T-helper 2 cell treated with Interferon-gamma antibody and Interleukin-4, amounts not matched to agents 100 ng/mL and 5 ng/mL, for 36 hours (primary cell): ENCODE measurements around the gene PAX5. TPM values are rescaled to one million over a fixed set of nuclear protein-coding genes. Genes with fewer than 3 reads are reported as not detected.

Source experiments
- intact Hi-C: fragments of 100-400 bp; cut with micrococcal nuclease; formaldehyde crosslinking; loops from one replicate; pipeline ENCODE4 v1.15.1; 2023
- total RNA-seq: library from RNA; stranded (reverse); gene quantifications from 2 replicates; pipeline ENCODE4 v1.2.3, GENCODE V29; 2022

PAX5 gene
- total RNA-seq, 1 donor from 2014 or later = 0.11 TPM

GRCh38 chr9:37026113-37026930 lies 7.7 kb downstream of the PAX5 start:
- intact Hi-C loops = no loop called here

- intact Hi-C loops = no loop called here
These were observed 8.3 kb downstream of the PAX5 start for GRCh38 chr9:37025823-37026112.

- intact Hi-C loops = no loop called here
These were observed 8.8 kb downstream of the PAX5 start for GRCh38 chr9:37025071-37025822.

GRCh38 chr9:37017546-37017945 lies 16.5 kb downstream of the PAX5 start:
- intact Hi-C loops = no loop called here

GRCh38 chr9:37011530-37011929 lies 22.5 kb downstream of the PAX5 start:
- intact Hi-C loops = no loop called here

- intact Hi-C loops = no loop called here
These were observed 23.1 kb downstream of the PAX5 start for GRCh38 chr9:37010976-37011375.

- intact Hi-C loops = no loop called here
These were observed 23.9 kb downstream of the PAX5 start for GRCh38 chr9:37010180-37010579.

GRCh38 chr9:37007295-37007694 lies 26.8 kb downstream of the PAX5 start:
- intact Hi-C loops = no loop called here

GRCh38 chr9:37005517-37006140 lies 28.4 kb downstream of the PAX5 start:
- intact Hi-C loops = no loop called here

- intact Hi-C loops = no loop called here
These were observed 29.6 kb downstream of the PAX5 start for GRCh38 chr9:37004424-37004935.

- intact Hi-C loops = no loop called here
These were observed 31.5 kb downstream of the PAX5 start for GRCh38 chr9:37002413-37003217.

- intact Hi-C loops = no loop called here
These were observed 32.0 kb downstream of the PAX5 start for GRCh38 chr9:37002036-37002412.

GRCh38 chr9:37001459-37001858 lies 32.6 kb downstream of the PAX5 start:
- intact Hi-C loops = no loop called here

- intact Hi-C loops = no loop called here
These were observed 34.2 kb downstream of the PAX5 start for GRCh38 chr9:36999728-37000333.

GRCh38 chr9:36997414-36997813 lies 36.7 kb downstream of the PAX5 start:
- intact Hi-C loops = no loop called here

- intact Hi-C loops = loop anchor here (1.0 kb wide), 2 partner anchors 368 to 394 kb away; no protein-coding TSS in a partner anchor
These were observed 37.4 kb downstream of the PAX5 start for GRCh38 chr9:36996706-36997086.

- intact Hi-C loops = loop anchor here (1.0 to 2.0 kb wide), 4 partner anchors 313 to 394 kb away; no protein-coding TSS in a partner anchor
These were observed 38.0 kb downstream of the PAX5 start for GRCh38 chr9:36995927-36996705.

GRCh38 chr9:36993933-36994764 lies 39.9 kb downstream of the PAX5 start:
- intact Hi-C loops = loop anchor here (2.0 kb wide), 1 partner anchor 335 kb away; no protein-coding TSS in a partner anchor
